Neural crest cell (in vitro differentiated cells): ENCODE data around the gene TICAM1. TPM values are rescaled to one million over a fixed set of nuclear protein-coding genes. Genes with fewer than 3 reads are reported as not detected.
"Not testable (repeated sequence)": the region's sequence is repeated elsewhere in the genome, so short reads cannot be mapped to it uniquely, and the experiment has no call there.

Experiments
- DNase-seq: peaks from one replicate; pipeline ENCODE4 v3.0.0; 2021; ENCODE audit warnings: low read depth, mixed read lengths, low spot score
- H3K27ac Mint-ChIP-seq: one replicate; pipeline ENCODE4 v1.8.0; 2021; ENCODE audit warnings: mild to moderate bottlenecking, mixed read lengths; ENCODE audit not compliant: unreplicated experiment
- H3K27me3 Mint-ChIP-seq: 2 replicates; pipeline ENCODE4 v1.8.0; 2021; ENCODE audit warnings: low read depth, mild to moderate bottlenecking, mixed read lengths
- H3K36me3 Mint-ChIP-seq: 2 replicates; pipeline ENCODE4 v1.8.0; 2021; ENCODE audit warnings: low read depth, mild to moderate bottlenecking, mixed read lengths
- H3K4me1 Mint-ChIP-seq: 2 replicates; pipeline ENCODE4 v1.8.0; 2021; ENCODE audit warnings: mixed read lengths
- H3K4me3 Mint-ChIP-seq: one replicate; pipeline ENCODE4 v1.8.0; 2021; ENCODE audit warnings: mild to moderate bottlenecking, mixed read lengths
- H3K9me3 Mint-ChIP-seq: 2 replicates; pipeline ENCODE4 v1.8.0; 2021; ENCODE audit warnings: mixed read lengths
- CTCF ChIP-seq: fragments of 200-600 bp; sonication (generic); conservative IDR thresholded peaks from 2 replicates; pipeline ENCODE4 v1.5.0; 2021; ENCODE audit warnings: antibody characterized with exemption, mild to moderate bottlenecking
- total RNA-seq: library from RNA; stranded (reverse); gene quantifications from 2 replicates; pipeline ENCODE4 v1.2.1, GENCODE V29; 2021

The TICAM1 gene
- total RNA-seq, 1 donor from 2014 or later, result 0.72 TPM

GRCh38 chr19:4861147-4861546, 29.6 kb upstream of the TICAM1 start:
- no peak for TF ChIP-seq CTCF
- Mint-ChIP-seq H3K4me3 (no peak overlapping the region), H3K27ac (no peak overlapping the region), H3K4me1 (no peaks in the 10 kb centered on the region), H3K36me3 (no peaks in the 10 kb centered on the region), H3K9me3 (no peaks in the 10 kb centered on the region), H3K27me3 (no peaks in the 10 kb centered on the region)
- DNase-seq, result no peak

GRCh38 chr19:4859697-4860096, 28.2 kb upstream of the TICAM1 start:
- no peak for TF ChIP-seq CTCF
- H3K4me1 Mint-ChIP-seq, result no peaks in the 10 kb centered on the region
- H3K4me3 Mint-ChIP-seq, result no peak overlapping the region
- no peaks in the 10 kb centered on the region for H3K27me3 Mint-ChIP-seq
- DNase-seq, result no peak
- H3K9me3 Mint-ChIP-seq, result no peaks in the 10 kb centered on the region
- H3K36me3 Mint-ChIP-seq, result no peaks in the 10 kb centered on the region
- no peak overlapping the region for H3K27ac Mint-ChIP-seq

GRCh38 chr19:4856468-4856867, 25.0 kb upstream of the TICAM1 start:
- H3K4me3 Mint-ChIP-seq, H3K27me3 Mint-ChIP-seq, H3K36me3 Mint-ChIP-seq, DNase-seq, H3K27ac Mint-ChIP-seq, H3K4me1 Mint-ChIP-seq, H3K9me3 Mint-ChIP-seq: not testable (repeated sequence)

- DNase-seq, H3K27me3 Mint-ChIP-seq, H3K4me3 Mint-ChIP-seq, H3K4me1 Mint-ChIP-seq, H3K36me3 Mint-ChIP-seq, H3K27ac Mint-ChIP-seq, H3K9me3 Mint-ChIP-seq: not testable (repeated sequence)
Observed at GRCh38 chr19:4853506-4853905, 22.0 kb upstream of the TICAM1 start.

GRCh38 chr19:4852484-4852883, 21.0 kb upstream of the TICAM1 start:
- Mint-ChIP-seq H3K9me3 (no peaks in the 10 kb centered on the region), H3K27ac (no peak overlapping the region), H3K36me3 (peaks cover 3% of the 10 kb centered on the region), H3K27me3 (no peaks in the 10 kb centered on the region), H3K4me1 (no peaks in the 10 kb centered on the region), H3K4me3 (no peak overlapping the region)
- TF ChIP-seq CTCF, result no peak
- DNase-seq, result no peak

GRCh38 chr19:4851551-4852290, 20.2 kb upstream of the TICAM1 start:
- peak; percentile 89 for DNase-seq
- Mint-ChIP-seq H3K4me3 (no peak overlapping the region), H3K36me3 (peaks cover 3% of the 10 kb centered on the region), H3K9me3 (no peaks in the 10 kb centered on the region), H3K27ac (no peak overlapping the region), H3K4me1 (no peaks in the 10 kb centered on the region), H3K27me3 (no peaks in the 10 kb centered on the region)
- peak; percentile 82 for TF ChIP-seq CTCF
